Activated CD8-positive, alpha-beta T cell treated with anti-CD3 and anti-CD28 coated beads, Interleukin-2, amount 10 ng/mL, durations not matched to agents 7 days and 5 days (primary cell): ENCODE measurements around the gene OR4X2. TPM values are rescaled to one million over a fixed set of nuclear protein-coding genes. Genes with fewer than 3 reads are reported as not detected.

Experiments used
- ATAC-seq: fragments of 150-1000 bp; cut with Tn5 transposase; one replicate; pipeline ENCODE4 v1.10.0; 2021; ENCODE audit warnings: moderate library complexity
- CTCF ChIA-PET: fragments of 350-600 bp; sonication (Branson Sonifier 250); formaldehyde crosslinking; loops from one replicate; lab custom pipeline; 2021; ENCODE audit warnings: antibody characterized with exemption; lab: Charles Lee
- POLR2A ChIA-PET: fragments of 350-600 bp; sonication (Branson Sonifier 250); formaldehyde crosslinking; loops from one replicate; lab custom pipeline; 2021; ENCODE audit warnings: antibody characterized with exemption; lab: Charles Lee
- DNase-seq: peaks from one replicate; pipeline ENCODE4 v3.0.0-alpha.2; 2020
- H3K27ac Mint-ChIP-seq: one replicate; pipeline ENCODE4 v1.8.0; 2021; ENCODE audit warnings: mild to moderate bottlenecking, mixed read lengths
- H3K27me3 Mint-ChIP-seq: one replicate; pipeline ENCODE4 v1.8.0; 2021; ENCODE audit warnings: low read depth, mixed read lengths
- H3K36me3 Mint-ChIP-seq: one replicate; pipeline ENCODE4 v1.8.0; 2021; ENCODE audit warnings: low read depth, mixed read lengths
- H3K4me1 Mint-ChIP-seq: one replicate; pipeline ENCODE4 v1.8.0; 2021; ENCODE audit warnings: low read depth, mixed read lengths
- H3K4me3 Mint-ChIP-seq: one replicate; pipeline ENCODE4 v1.8.0; 2021; ENCODE audit warnings: mild to moderate bottlenecking, mixed read lengths
- H3K9me3 Mint-ChIP-seq: one replicate; pipeline ENCODE4 v1.8.0; 2022; ENCODE audit warnings: mixed read lengths; ENCODE audit not compliant: insufficient read depth
- total RNA-seq, 2 experiments: library from RNA; stranded (reverse); gene quantifications; one replicate each; pipeline ENCODE4 v1.2.3, GENCODE V29; 2021

Gene OR4X2
- total RNA-seq, 2 experiments from 2014 or later, result not detected

DNA sequence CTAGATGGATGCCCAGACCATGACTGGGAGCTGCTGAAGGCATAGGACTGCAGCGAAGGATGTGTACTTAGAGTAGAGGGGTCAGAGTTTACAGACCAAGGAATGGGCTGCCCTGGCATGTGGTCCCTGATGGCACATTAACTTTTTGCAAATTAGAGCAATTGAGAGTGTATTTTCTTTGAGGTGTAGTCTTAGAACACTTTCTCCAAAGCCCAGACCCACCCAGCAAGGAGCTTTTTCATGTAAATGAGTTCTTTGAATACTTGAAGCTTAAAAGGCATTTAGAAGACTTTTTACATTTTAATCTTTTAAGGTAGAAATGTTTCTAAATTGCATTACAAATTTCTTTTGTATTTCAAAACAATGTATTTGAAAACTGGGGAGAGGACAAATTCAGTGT is 27.7 kb downstream of the OR4X2 start:
- H3K27ac Mint-ChIP-seq, result no peak overlapping the region
- DNase-seq (no peak), ATAC-seq (no peak)
- H3K4me3 Mint-ChIP-seq, result no peak overlapping the region
- ChIA-PET POLR2A (no interaction called here), CTCF (no interaction called here)
- H3K9me3 Mint-ChIP-seq, result no peaks in the 10 kb centered on the region
- no peaks in the 10 kb centered on the region for H3K4me1 Mint-ChIP-seq
- H3K36me3 Mint-ChIP-seq, result no peaks in the 10 kb centered on the region
- H3K27me3 Mint-ChIP-seq, result peaks cover 2% of the 10 kb centered on the region

Other genes with a start within 250 kb of the OR4X2 start
- gene OR4B1, start 28.3 kb upstream of the OR4X2 start, total RNA-seq, result not detected
- gene OR4X1, start 18.8 kb downstream of the OR4X2 start, total RNA-seq, result not detected
- gene OR4S1, start 61.1 kb downstream of the OR4X2 start, total RNA-seq, result not detected
- gene OR4C3, start 79.8 kb downstream of the OR4X2 start, total RNA-seq, result not detected
- not detected for gene OR4C5, start 121.4 kb downstream of the OR4X2 start, total RNA-seq
- not detected for gene OR4A47, start 243.7 kb downstream of the OR4X2 start, total RNA-seq